HG03064 (cell line): ENCODE data around the gene CAPN5.

Experiments
- ATAC-seq: cut with Tn5 transposase; IDR thresholded peaks from one replicate; pipeline ENCODE4 v1.9.1; 2021; ENCODE audit warnings: low read depth; ENCODE audit not compliant: unreplicated experiment

The CAPN5 gene

DNA sequence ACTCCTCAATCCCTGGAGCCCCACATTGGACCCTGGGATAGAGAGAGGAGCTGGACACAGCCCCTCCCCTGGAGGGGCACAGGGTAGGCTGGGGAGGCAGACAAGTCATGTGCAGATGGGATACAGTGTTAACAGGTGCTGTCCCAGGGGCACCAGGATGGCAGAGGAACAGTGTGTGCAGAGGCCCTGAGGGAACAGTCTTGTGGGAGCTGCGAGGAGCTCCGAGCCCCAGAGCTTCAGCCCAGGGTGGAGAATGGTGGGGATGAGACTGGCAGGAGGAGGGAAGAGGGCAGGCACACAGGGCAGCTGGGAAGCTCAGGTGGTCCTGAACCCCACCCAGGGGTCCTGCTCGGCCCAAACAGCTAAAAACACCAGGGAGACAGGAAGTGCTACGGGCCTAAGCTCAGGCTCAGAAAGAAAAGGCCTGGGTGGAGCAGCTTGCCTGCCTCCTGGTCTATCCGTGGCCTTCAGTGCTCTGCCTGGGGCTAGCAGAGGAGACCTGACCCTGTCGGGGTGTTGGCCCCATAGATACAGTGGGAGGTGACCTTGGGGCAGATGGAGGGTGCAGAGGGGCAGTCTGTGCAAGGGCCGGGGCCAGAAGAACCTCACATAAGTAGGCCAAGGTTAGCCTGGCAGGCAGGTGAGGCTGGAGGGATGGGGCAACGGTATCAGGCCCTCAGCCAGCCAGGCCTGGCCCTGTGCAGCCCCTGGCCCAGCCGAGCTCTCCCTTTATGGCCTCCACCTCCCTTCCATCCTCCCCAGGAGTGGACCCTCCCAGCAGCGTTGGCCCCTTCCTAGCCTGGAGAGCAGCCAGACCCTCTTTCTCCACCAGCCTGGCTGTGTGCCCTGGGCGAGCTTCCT, 15.4 kb downstream of the CAPN5 start:
- no peak for ATAC-seq

DNA sequence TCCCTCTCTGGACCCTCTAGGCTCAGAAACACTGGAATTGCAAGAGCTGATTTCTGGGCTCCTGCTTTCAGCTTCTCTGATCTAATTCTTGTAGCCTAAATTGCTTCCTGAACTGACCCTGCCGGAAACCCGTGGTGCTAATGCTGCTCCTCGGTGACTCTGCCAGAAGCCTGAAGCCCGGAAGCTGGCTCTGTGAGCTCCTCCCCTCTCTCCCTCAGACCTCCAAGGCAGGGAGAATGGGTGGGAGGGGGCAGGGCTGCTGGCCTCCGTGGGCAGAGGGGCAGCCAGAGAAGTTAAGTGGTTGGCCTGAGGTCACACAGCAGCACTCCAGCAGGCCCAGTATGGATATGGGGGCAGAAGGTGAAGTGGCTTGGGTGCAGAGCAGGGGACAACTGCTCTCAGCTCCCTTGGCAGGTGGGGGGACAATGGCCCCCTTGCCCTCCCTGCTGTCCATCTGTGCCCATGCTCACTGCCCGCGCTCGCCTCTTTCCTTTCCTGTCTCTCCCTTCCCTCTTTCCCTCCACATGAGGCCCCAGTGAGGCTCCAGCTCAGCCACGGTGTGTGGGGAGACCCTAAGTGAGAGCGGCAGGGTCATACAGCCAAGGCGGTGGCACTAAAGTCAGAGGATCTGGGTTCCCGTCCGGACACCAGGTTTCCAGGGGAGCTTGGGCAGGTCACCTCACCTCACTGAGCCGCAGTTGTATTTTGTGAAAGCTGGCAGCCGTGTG, 16.2 kb downstream of the CAPN5 start:
- no peak for ATAC-seq

GRCh38 chr11:77083566-77084245, 16.9 kb downstream of the CAPN5 start:
- ATAC-seq = no peak

GRCh38 chr11:77084581-77085191, 17.9 kb downstream of the CAPN5 start:
- ATAC-seq = no peak

- ATAC-seq = no peak
These were observed 18.9 kb downstream of the CAPN5 start for GRCh38 chr11:77085652-77086051.

DNA sequence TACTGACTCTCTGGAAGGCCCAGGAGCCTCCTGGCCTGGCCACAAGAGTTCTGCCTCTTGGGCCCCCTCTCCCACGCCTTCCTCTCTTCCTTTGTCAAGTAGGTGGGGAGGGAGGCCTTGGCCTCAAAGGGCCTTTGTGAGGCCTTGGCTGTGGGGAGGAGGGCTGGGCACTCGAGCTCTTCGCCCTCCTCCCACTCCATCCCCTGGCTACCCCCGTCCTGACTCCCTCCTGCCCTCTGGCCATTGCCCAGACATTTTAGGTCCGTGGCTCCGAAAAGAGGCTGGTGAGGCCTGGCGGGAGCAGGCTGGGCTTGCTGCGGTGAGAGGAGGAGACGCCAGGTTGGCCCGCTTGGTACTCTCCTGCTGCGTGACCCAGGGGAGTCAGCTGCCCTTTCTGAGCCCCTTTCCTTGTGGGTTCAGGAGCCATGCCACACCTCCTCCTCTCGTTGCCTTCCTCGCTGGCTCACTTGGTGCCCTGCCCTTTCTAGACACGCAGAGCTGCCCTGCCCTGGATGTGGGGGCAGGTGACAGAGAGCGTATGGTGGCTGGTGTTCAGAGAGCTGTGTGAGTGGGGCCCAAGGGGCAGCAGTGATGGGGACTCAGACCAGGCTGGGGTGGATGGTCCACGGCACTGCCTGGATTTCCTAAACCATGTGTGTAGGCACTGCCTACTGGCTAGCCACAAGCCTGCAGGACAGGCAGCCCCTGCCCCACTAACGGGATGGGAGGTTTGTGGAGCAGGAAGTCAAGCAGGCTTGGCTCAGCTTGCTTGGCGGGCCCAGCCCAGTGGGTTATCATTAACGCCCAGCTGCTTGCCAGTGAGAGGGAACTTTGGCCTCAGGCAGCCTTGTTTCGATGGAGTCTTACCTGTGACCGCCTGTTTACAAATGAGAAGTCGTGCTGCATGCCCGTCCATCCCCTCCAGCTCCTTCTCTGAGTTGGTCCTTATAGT, 20.0 kb downstream of the CAPN5 start:
- no peak for ATAC-seq

DNA sequence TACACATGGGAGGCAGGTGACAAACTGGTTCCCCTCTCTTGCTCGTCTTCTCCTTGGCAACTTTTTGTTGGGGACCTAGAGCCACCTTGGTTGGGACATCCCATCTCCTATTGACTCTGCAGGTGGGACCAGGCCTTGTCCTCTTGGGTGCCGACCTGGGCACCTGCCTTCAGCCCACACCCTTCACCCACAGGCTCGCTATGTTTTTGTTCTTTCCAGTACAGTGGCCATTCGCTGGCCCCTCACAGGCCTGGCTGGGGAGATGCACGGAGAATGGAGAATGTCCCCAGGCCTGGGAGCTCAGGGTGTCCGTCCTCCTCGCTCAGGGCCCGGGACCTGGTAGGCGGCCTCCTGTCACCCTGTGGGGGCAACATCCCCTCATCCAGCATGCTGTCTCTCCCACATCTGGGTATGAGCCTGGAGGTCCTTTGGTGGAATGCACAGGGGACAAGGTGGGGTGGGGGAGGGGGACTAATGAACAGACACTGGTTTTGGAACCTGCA, 21.0 kb downstream of the CAPN5 start:
- no peak for ATAC-seq

DNA sequence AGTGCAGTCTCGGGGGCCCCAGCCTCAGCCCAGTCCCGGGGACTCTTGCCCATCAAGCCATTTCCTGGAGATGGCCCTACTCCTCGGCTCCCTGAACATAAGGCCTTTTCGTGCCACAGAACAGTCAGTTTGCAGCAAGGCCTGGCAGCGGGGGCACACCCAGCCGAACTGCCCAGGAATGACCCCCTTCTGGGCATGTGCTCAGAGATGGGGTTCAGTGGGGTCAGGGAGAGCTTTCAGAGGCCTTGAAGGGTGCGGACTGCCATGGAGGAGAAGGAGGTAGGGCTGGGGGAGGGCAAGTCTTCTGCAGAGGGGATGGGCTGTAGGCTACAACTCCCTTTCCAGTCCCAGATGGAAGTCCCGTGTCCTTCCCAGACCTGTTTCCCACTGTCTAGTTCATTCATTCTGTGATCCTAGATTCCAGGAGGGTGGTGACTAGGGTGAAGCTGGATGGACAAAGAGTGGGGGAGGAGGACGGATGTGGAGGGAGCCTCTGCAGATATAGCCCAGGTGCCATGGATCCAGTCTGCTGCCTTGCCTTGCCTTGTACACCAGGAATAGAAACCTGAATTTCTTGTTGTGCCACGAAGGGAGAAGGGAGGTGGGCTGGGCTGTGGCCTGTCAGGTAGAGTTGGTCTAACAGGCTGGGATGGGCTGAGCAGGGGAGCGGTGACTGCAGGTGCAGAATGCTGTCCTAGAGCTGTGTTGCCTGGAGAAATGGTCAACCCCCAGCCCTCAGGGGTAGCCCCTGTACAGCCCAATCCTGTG, 21.6 kb downstream of the CAPN5 start:
- no peak for ATAC-seq

DNA sequence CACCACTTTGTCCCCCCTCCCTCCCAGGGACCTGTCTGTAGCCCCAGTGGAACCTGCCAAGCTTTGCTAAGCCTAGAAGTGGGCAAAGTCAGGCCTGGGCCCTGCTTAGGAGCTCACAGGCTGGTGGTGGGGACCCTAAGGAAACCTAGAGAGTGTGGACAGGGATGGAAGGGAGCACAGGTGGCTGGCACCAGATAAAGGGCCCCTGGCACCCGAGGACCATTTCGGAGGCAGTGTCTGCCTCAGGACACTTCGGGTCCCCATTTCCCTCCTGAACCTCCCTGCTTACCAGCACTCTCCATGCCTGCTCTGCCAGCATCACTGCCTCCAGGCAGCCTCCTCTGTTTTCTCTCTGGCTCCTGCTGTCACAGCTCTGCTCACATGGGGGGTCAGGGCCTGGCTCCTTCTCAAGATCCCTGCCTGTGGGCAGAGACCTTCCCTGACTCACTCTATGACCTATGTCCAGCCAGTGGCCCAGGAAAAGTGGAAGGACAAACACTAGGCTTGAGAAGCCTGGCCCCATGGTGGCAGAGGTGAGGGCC, 22.3 kb downstream of the CAPN5 start:
- no peak for ATAC-seq

- no peak for ATAC-seq
These were observed 23.2 kb downstream of the CAPN5 start for GRCh38 chr11:77090046-77090372.

GRCh38 chr11:77090373-77091111, 23.8 kb downstream of the CAPN5 start:
- ATAC-seq = no peak

GRCh38 chr11:77091146-77091940, 24.6 kb downstream of the CAPN5 start:
- no peak for ATAC-seq

DNA sequence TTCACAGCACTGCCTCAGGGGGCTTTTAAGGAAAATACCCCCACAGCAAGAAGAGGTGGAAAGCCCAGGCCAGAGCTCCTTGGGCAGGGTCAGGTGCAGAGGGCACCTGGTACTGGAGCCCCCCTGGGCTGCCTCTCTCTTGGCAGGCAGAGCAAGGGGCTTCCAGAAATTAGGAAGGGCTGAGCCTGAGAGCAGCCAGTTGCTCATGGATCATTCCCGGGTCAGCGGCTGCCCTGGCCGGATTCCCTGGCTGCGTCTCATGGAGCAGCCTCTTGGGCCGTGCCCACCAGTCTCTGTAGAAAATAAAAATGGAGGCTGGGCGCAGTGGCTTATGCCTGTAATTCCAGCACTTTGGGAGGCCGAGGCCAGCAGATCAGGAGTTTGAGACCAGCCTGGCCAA, 25.6 kb downstream of the CAPN5 start:
- ATAC-seq = no peak

GRCh38 chr11:77093056-77093891, 26.5 kb downstream of the CAPN5 start:
- ATAC-seq = no peak

DNA sequence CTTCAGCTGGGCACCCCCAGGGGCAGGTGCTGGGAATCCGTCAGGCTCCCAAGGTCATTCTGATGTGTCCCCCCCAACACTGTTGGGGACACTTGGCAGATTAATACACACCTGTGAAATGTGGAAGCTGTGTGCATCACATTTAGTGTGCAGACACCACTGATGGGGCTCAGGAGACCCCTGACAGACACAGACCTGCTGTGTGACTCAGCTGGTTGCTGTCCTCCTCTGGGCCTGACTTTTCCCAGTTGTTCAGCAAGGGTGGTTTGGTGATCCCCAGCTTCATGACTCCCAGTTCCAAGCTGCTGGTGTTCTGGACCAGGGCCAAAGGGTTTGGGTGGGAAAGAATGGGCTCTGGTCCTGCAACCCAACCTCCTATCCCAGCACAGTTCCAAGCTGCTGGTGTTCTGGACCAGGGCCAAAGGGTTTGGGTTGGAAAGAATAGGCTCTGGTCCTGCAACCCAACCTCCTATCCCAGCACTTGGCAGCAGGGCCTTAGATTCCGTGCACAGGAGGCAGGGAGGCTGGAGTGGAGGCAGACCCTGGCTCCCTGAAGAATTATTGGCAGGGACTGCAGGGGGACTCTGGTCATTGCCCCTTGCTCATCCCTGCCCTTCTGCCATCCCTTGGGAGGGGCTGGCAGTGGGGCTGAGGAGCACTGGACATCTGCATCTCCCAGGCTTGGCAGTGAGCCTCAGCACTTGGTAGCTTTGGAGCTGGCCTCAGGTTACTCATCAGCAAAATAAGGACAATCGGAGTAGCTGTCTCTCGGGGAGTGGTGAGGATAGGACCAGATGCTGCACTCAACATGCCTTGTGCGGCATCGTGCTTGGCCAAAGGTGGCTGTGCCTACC, 27.4 kb downstream of the CAPN5 start:
- no peak for ATAC-seq
